Lower leg skin (tissue), 3 donors: ENCODE results near the gene IMPDH1.

Experiments used
- POLR2A ChIP-seq, 2 donors: fragments of 450-650 bp; IDR thresholded peaks; one replicate each; pipeline ENCODE4 v1.6.1; 2016 to 2017; ENCODE audit warnings: antibody characterized with exemption in 2 of 2, mild to moderate bottlenecking in 1 of 2, moderate library complexity in 1 of 2
- TF ChIP-seq, protein P1 (sequence below), 3 donors: fragments of 450-650 bp; IDR thresholded peaks; one replicate each; pipeline ENCODE4 v1.5.1; 2016; ENCODE audit warnings: antibody characterized with exemption in 3 of 3, mild to moderate bottlenecking in 3 of 3, moderate library complexity in 2 of 3

DNA sequence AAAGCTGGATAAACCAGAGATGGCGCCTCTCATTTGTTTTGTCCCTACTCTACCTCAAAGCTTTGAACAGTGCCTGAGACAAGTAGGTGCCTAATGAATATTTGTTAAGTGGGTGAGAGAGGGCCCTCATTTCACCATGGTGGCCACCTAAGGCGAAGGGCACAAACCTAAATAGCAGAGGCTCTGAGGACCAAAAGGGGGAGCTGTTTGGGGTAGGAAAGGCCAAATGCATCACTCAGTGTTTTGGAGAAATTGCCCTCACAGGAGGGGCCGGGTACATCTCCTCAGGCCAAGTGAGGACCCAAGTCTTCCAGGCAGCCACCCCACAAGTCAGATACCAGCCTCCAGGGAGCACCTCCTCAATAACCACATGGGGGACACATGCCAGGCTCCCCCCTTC, 14.0 kb downstream of the IMPDH1 start:
- TF ChIP-seq, protein P1, sequence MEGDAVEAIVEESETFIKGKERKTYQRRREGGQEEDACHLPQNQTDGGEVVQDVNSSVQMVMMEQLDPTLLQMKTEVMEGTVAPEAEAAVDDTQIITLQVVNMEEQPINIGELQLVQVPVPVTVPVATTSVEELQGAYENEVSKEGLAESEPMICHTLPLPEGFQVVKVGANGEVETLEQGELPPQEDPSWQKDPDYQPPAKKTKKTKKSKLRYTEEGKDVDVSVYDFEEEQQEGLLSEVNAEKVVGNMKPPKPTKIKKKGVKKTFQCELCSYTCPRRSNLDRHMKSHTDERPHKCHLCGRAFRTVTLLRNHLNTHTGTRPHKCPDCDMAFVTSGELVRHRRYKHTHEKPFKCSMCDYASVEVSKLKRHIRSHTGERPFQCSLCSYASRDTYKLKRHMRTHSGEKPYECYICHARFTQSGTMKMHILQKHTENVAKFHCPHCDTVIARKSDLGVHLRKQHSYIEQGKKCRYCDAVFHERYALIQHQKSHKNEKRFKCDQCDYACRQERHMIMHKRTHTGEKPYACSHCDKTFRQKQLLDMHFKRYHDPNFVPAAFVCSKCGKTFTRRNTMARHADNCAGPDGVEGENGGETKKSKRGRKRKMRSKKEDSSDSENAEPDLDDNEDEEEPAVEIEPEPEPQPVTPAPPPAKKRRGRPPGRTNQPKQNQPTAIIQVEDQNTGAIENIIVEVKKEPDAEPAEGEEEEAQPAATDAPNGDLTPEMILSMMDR (IDR thresholded peaks at IDR 0.05), result no peak
- TF ChIP-seq POLR2A (IDR thresholded peaks at IDR 0.05), result no peak
